Lung (tissue), 12 donors: ENCODE data around the gene SEMA5A. TPM values are rescaled to one million over a fixed set of nuclear protein-coding genes. Genes with fewer than 3 reads are reported as not detected.

Experiments
- ATAC-seq: fragments of 200-7000 bp; cut with Tn5 transposase; one replicate; pipeline ENCODE4 v1.9.1; 2020; ENCODE audit warnings: moderate number of reproducible peaks; ENCODE audit not compliant: insufficient read depth, low FRiP score
- DNase-seq, 3 donors: peaks; one replicate each; pipeline ENCODE4 v3.0.0-alpha.2; 2013 to 2017
- H3K27ac ChIP-seq, 2 donors: one replicate each; pipeline ENCODE4 v1.5.1; 2013; ENCODE audit warnings: mild to moderate bottlenecking in 2 of 2, moderate library complexity in 2 of 2, control low read depth in 1 of 2, inconsistent platforms in 1 of 2, low read depth in 1 of 2, low read length in 1 of 2
- H3K27me3 ChIP-seq, 3 donors: one replicate each; pipeline ENCODE4 v1.5.1; 2013; ENCODE audit warnings: low read length in 2 of 3; ENCODE audit not compliant: control insufficient read depth in 3 of 3, insufficient read depth in 3 of 3
- H3K36me3 ChIP-seq, 4 donors: one replicate each; pipeline ENCODE4 v1.5.1; 2013; ENCODE audit warnings: low read length in 4 of 4, mild to moderate bottlenecking in 1 of 4, moderate library complexity in 1 of 4; ENCODE audit not compliant: control insufficient read depth in 4 of 4, insufficient read depth in 4 of 4
- H3K4me1 ChIP-seq, 5 donors: one replicate each; pipeline ENCODE4 v1.5.1; 2013; ENCODE audit warnings: low read length in 5 of 5, mild to moderate bottlenecking in 2 of 5, moderate library complexity in 1 of 5; ENCODE audit not compliant: control insufficient read depth in 5 of 5, insufficient read depth in 5 of 5
- H3K4me3 ChIP-seq: one replicate; pipeline ENCODE4 v1.5.1; 2013; ENCODE audit warnings: mild to moderate bottlenecking, control low read depth, moderate library complexity
- H3K9ac ChIP-seq, 2 donors: one replicate each; pipeline ENCODE4 v1.5.1; 2013; ENCODE audit warnings: low read length in 2 of 2, control low read depth in 1 of 2; ENCODE audit not compliant: insufficient read depth in 1 of 2
- H3K9me3 ChIP-seq, 4 donors: one replicate each; pipeline ENCODE4 v1.5.1; 2013; ENCODE audit warnings: low read length in 3 of 4, mild to moderate bottlenecking in 1 of 4, moderate library complexity in 1 of 4; ENCODE audit not compliant: control insufficient read depth in 4 of 4, insufficient read depth in 3 of 4
- WGBS, 2 donors: extraction: QIAGEN DNeasy Blood & Tissue Kit; methylation state at CpG; one replicate each; pipeline ENCODE4 v1.1.7; 2013; 5-methylcytosine and 5-hydroxymethylcytosine counted together
- polyA plus RNA-seq, 2 donors: library from polyadenylated mRNA; stranded (reverse); fragments of 200-250 nt; gene quantifications; one replicate each; pipeline ENCODE4 v1.2.1, GENCODE V29; 2013
- total RNA-seq, 2 donors: library from RNA; depleted of rRNA in 1 of 2; stranded (reverse); fragments of >200 nt in 1 of 2; gene quantifications; one replicate each; pipeline ENCODE4 v1.2.1, GENCODE V29; 2014 to 2021
- TF ChIP-seq, protein P1 (sequence below): IDR thresholded peaks from 2 replicates; pipeline ENCODE4 v1.5.1; 2012; ENCODE audit warnings: mild to moderate bottlenecking; ENCODE audit errors: control extremely low read depth, extremely low read depth
- donor health status: control.
- donor health status: control.
- donor health status: Bipolar disorder and iron deficiency.
- donor health status: healthy.
- donor health status: DM: yes; HTN: yes; CAD: no.

The SEMA5A gene
- total and polyA plus RNA-seq, 4 donors, result 3.1 to 44.9 (median 13.7) TPM

GRCh38 chr5:9325549-9325948, 220.3 kb downstream of the SEMA5A start:
- TF ChIP-seq, protein P1, sequence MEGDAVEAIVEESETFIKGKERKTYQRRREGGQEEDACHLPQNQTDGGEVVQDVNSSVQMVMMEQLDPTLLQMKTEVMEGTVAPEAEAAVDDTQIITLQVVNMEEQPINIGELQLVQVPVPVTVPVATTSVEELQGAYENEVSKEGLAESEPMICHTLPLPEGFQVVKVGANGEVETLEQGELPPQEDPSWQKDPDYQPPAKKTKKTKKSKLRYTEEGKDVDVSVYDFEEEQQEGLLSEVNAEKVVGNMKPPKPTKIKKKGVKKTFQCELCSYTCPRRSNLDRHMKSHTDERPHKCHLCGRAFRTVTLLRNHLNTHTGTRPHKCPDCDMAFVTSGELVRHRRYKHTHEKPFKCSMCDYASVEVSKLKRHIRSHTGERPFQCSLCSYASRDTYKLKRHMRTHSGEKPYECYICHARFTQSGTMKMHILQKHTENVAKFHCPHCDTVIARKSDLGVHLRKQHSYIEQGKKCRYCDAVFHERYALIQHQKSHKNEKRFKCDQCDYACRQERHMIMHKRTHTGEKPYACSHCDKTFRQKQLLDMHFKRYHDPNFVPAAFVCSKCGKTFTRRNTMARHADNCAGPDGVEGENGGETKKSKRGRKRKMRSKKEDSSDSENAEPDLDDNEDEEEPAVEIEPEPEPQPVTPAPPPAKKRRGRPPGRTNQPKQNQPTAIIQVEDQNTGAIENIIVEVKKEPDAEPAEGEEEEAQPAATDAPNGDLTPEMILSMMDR, result no peak

DNA sequence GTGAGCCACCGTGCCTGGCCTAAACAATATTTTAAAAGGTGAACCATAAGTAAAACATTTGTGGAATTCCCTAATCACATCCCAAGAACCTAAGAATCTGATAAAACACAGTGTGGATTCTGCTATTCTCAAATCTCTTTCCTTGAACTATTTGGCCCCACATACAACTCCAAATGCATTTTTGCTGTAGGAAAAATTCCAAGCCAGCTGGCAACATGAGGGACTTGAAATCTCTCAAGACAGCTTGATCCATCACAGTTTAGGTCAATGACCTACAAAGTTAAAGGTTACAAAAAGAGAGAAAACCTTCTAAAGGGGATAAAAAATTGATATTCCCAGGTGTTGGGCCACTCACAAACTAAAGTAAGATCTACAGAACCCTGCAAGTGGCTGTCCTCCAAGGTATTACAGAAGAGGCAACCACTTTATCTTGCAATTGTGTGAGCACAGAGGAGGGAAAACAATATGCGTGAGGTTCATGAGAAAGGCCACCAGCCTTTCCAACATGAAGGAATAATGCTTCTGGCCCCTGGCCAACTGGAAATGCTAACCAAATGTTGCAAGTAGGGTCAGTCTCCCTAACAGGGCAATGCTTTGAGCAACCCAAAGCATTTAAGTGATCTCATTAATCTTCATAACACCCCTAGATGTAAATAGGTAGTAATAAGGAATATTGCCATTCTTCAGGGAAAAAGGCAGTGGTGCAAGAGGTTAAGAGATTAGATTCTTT, 221.4 kb downstream of the SEMA5A start:
- peak; percentile 40 to 78 (median 77) for DNase-seq
- no peak overlapping the region for H3K27ac ChIP-seq
- no peak for ATAC-seq
- TF ChIP-seq, protein P1, result no peak
- H3K27me3 ChIP-seq, result no peaks in the 10 kb centered on the region
- peaks cover 0 to 4% (median 0%) of the 10 kb centered on the region in 4 donors for H3K9me3 ChIP-seq
- H3K4me1 ChIP-seq, result peaks cover 0 to 5% (median 0%) of the 10 kb centered on the region in 5 donors
- H3K9ac ChIP-seq, result no peak overlapping the region
- no peaks in the 10 kb centered on the region for H3K36me3 ChIP-seq
- 66 to 90% methylated on average over 2 of the region's 2 CpGs for WGBS, 2 donors
- no peak overlapping the region for H3K4me3 ChIP-seq

More at GRCh38 chr5:9325549-9325948, 220.3 kb downstream of the SEMA5A start:
- H3K4me3 ChIP-seq, result no peak overlapping the region
- peaks cover 0 to 1% (median 0%) of the 10 kb centered on the region in 4 donors for H3K9me3 ChIP-seq
- ATAC-seq (no peak), DNase-seq (no peak)
- H3K9ac ChIP-seq, result no peak overlapping the region
- no peak overlapping the region for H3K27ac ChIP-seq
- H3K4me1 ChIP-seq, result peaks cover 0 to 5% (median 0%) of the 10 kb centered on the region in 5 donors
- 91 to 93% methylated on average over 4 of the region's 4 CpGs for WGBS, 2 donors
- H3K27me3 ChIP-seq, result no peaks in the 10 kb centered on the region
- H3K36me3 ChIP-seq, result no peaks in the 10 kb centered on the region

DNA sequence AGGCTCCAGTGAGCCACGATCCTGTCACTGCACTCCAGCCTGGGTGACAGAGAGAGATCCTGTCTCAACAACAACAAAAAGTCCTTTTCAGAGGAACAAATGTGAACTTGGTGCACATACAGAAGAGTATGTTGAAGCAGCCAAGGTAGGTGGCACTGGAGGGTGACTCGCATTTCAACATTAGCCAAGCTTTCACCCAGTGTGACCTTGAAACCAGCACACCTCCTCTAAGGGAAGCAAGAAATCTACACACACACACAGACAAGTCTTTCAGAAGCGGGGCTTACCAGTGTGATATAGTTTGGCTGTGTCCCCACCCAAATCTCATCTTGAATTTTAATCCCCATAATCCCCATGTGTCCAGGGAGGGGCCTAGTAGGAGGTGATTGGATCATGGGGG, 225.2 kb downstream of the SEMA5A start:
- Histone ChIP-seq H3K4me3 (no peak overlapping the region), H3K9ac (no peak overlapping the region)

More for the DNA sequence above, 225.2 kb downstream of the SEMA5A start:
- DNase-seq (no peak), ATAC-seq (no peak)
- Histone ChIP-seq H3K27me3 (no peaks in the 10 kb centered on the region), H3K4me1 (peaks cover 0 to 5% (median 0%) of the 10 kb centered on the region in 5 donors), H3K27ac (no peak overlapping the region), H3K9me3 (peaks cover 0 to 2% (median 0%) of the 10 kb centered on the region in 4 donors), H3K36me3 (no peaks in the 10 kb centered on the region)
- TF ChIP-seq, protein P1, result no peak
- WGBS, 2 donors, result 86 to 89% methylated on average over 3 of the region's 3 CpGs
